ENCODE measurements around the gene ABI1.
A peak's percentile ranks its signal among the peaks of the same experiment; 100 is the strongest.
"Not testable (repeated sequence)": the region's sequence is repeated elsewhere in the genome, so short reads cannot be mapped to it uniquely, and the experiment has no call there.

Gene ABI1

DNA sequence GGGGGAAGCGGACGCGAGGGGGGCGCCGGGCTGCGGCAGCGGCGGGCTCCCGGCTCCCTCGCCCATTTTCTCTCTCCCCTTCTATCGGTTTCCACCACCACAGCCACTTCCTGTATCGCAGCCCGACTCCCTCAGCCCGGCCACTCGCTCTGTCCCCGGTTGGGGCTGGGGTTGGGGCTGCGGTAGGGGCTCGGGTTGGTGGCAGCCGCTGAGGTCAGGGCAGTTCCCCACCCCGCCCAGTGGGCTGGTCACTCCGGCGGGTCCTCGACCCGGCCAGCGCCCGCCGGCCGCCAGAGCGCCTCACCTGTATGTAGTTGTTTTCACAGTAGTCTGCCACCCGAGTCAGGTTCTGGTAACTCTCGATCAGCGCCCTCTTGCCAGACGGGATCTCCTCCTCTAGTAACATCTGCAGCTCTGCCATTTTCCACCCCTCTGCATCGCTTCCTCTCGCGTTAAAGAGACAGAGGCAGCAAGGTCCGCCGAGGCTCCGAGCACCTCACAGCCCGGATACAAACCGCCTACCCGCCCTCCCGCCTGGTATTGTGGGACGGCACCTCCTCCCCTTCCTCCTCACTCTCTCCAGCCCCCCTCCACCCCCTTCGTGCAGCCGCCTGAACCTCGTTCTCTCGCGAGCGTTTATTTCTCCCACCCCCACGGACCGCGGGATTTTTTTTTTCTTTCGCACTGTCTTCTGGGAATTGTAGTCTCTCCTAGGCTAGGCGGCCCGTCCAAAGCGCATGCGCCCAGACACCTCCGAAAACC lies at the start of gene ABI1:
Gene ABI1 (minus strand): TSS at position 516 of the 762 bp plus-strand sequence. CDS start 95 bp downstream, at position 421.
- DNase-seq (ENCODE audit: low spot score), result peak; percentile 97

- DNase-seq (ENCODE audit: low spot score), result no peak
Measured at GRCh38 chr10:26909753-26910152, 49.0 kb upstream of the ABI1 start.

GRCh38 chr10:26905253-26905781 lies 44.6 kb upstream of the ABI1 start:
- DNase-seq (ENCODE audit: low spot score), result not testable (repeated sequence)

GRCh38 chr10:26903431-26904217 lies 42.9 kb upstream of the ABI1 start:
- DNase-seq (ENCODE audit: low spot score), result no peak

DNA sequence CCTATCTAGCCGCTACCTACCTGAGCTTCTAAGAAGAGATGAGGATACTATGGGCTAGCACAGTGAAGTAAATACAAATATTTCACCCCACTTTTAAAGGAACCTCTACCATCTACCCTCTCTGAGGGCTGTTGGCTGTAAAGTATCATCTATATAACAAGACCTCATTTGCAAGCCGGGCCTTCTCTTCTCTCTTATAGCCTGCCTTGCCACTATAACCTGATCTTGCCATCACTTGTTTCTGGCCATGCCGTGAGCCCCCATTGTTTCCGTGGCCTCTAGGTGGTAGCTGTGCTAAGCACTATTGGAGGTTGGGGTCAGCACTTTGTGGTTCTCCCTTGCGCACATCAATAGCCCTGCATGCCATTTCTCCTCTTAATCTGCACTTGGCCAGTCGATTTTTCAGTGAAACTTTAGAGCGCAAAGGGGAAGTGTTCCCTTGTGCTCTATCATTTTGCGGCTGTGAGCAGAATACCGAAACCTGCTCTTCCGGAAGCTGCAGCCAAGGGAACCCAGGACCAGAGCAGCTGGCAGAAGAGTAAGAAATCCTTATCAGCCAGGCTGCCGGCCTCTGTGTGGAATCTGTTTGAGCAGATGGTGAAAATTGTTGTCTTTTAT lies 31.7 kb upstream of the ABI1 start:
- not testable (repeated sequence) for DNase-seq (ENCODE audit: low spot score)

GRCh38 chr10:26890956-26891355 lies 30.2 kb upstream of the ABI1 start:
- DNase-seq (ENCODE audit: low spot score), result peak; percentile 34

- DNase-seq (ENCODE audit: low spot score), result peak; percentile 47
Measured at GRCh38 chr10:26887611-26888215, 27.0 kb upstream of the ABI1 start.

DNA sequence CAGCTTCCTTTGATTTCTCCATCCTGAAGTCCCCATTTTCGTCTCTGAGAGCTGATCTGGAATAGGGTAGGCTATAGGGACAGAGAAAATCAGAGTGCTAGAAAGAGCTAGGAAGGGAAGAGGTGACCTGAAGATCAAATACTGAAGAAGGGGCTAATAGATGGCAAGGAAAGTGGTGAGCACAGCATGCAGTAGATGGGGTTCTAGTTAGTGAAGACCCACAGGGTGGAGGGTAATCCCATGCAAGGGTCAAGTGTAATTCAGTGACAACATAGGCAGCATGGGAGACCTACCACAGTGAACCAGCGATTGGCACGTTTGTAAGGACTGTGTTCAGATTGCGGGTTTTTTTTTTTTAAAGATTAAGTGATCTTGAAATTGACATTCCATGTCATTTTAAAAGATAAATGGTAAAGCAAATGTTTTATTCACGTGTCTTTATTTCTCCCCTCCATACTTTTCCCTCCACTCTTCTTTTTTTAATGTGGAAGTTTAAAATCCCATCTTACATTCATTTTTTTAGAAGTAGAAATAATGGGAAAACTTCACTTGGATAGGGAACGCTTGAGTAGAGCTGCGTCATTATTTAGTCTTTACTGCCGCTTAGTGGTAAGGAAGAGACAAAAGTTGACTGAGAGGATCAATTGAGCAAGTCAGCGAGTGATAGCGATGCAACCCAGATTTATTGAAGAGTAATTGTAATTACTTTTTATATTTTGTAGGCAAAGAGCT lies 21.0 kb upstream of the ABI1 start:
- peak; percentile 51 for DNase-seq (ENCODE audit: low spot score)

- no peak for DNase-seq (ENCODE audit: low spot score)
Measured at GRCh38 chr10:26879744-26880143, 19.0 kb upstream of the ABI1 start.

DNA sequence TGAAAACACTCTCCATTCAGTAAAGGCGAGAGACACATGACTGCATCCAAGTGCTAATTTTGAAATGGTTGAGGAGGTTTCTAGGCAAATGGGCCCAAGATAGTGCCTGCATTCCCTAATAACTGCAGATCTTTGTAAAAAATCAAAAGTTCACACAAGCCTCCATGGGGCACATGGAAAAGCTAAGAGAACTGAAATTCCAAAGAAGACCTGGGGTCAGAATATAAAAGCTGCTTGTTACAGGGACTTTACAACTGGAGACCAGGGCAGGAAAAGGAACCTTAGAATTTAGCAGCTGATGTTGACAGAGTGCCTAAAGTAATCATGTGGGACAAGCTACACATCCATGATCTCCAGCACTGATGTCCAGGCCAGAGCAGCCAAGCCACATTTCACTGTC lies 10.0 kb upstream of the ABI1 start:
- DNase-seq (ENCODE audit: low spot score), result no peak

- DNase-seq (ENCODE audit: low spot score), result no peak
Measured at GRCh38 chr10:26869528-26869927, 8.8 kb upstream of the ABI1 start.

DNA sequence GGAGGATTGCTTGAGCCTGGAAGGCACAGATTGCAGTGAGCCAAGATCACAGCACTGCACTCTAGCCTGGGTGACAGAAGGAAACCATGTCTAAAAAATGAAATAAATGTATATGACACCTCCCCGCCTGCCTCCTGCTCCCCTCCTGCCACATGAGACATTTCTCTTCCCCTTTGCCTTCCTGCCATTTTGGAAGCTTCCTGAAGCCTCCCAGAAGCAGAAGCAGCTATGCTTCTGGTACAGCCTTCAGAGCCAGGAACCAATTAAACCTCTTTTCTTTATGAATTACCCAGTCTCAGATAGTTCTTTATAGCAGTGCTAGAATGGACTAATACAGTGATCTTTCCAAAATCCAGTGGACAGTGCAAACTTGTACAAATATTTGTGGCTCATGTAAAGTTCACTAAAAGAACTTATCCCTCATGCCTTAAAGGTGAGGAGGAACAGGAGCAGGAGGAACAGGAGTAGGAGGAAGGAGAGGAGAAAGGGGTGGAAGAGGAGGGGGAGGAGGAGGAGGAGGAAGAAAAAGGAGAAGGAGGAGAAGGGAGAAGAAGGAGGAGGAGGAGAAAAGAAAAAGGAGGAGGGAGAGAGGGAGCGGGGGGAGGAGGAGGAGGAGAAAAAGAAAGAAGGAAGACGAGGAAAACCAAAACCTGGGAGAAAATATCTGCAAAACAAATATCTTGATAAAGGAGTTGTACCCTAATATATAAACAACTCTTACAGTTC lies 2.8 kb upstream of the ABI1 start:
- no peak for DNase-seq (ENCODE audit: low spot score)

DNA sequence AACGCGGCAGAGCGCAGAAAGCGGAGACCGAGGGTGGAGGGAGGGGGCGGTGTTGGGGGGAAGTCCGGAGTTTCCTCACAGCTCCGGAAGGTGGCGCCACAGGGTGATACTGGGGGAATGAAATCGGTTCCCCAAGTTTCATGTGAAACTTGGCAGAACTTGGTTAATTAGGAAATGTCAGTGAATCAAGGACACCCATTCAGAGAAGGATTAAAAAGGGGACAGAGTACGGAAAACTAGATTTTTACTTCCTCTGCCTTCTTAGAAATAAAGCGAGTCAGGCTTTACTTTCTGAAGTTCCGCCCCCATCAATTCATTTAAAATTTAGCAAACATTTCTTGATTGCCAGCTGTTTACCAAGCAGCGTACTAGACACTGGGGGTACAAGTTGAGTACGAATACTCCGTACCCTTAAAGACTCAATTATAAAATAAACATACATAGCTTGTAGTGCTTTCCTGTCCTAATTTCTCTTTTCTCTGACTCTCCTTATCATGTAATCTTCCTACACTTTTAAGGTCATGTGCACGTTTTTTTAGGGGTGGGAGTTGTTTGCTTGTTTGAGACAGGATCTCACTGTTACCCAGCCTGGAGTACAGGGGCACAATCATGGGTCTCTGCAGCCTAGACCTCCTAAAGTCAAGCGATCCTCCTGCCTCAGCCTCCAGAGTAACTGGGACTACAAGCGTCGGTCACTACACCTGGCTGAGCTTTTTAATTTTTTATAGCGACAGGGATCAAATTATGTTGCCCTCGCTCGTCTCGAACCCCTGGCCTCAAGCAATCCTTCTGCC lies 644 bp upstream of the ABI1 start:
- no peak for DNase-seq (ENCODE audit: low spot score)

- DNase-seq (ENCODE audit: low spot score), result peak; percentile 57
Measured at GRCh38 chr10:26860102-26860442, 686 bp downstream of the ABI1 start.

GRCh38 chr10:26859241-26860101 lies 1.3 kb downstream of the ABI1 start:
- peak; percentile 23 for DNase-seq (ENCODE audit: low spot score)

- no peak for DNase-seq (ENCODE audit: low spot score)
Measured at GRCh38 chr10:26858707-26859034, 2.1 kb downstream of the ABI1 start.

DNA sequence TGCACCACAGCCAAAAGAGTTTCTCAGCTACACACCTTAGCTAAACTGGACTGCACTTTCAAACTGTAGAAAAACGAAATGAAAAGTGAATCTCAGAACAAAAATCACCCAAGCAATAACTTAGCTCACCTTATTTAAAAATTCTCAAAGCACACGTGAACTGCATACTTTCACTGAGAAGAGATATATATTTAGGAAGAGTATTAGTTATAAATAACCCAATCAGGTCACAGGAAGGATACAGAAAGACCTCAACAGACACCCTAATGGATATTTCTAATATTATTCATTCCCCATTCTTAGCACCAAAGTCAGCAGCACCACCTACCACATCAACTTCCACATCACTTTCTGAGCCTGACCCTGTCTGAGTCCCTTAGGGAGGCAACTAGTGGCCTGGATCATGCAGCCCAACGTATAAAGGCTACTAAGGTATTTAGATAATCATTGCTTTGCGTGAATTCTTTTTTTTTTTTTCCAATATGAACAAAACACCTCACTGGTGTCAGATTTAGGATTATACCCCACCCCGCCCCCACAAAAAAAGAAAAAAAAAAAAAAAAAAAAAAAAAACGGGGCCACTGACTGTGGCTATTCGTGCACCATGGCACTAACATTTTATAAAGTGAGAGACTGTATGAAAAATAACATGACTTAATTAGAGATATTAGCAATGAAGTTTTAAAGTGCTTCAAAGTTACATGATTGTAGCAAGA lies 2.6 kb downstream of the ABI1 start:
- DNase-seq (ENCODE audit: low spot score), result no peak

DNA sequence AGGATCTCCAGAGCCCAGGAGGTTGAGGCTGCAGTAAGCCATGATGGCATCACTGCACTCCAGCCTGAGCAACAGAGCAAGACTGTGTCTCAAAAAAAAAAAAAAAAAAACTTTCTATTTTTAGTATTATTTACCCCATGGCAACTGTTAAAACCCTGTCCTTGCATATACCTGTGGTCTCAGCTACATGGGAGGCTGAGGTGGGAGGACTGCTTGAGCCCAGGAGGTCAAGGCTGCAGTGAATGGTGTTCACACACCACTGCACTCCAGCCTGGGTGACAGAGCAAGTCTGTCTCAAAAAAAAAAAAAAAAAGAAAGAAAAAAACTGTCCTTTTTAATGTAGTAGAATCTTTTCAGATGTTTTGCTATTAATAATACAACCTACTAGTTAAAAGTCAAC lies 3.2 kb downstream of the ABI1 start:
- not testable (repeated sequence) for DNase-seq (ENCODE audit: low spot score)

GRCh38 chr10:26855186-26855585 lies 5.6 kb downstream of the ABI1 start:
- peak; percentile 35 for DNase-seq (ENCODE audit: low spot score)
